ENCODE measurements around the gene ZBTB9.

DNA sequence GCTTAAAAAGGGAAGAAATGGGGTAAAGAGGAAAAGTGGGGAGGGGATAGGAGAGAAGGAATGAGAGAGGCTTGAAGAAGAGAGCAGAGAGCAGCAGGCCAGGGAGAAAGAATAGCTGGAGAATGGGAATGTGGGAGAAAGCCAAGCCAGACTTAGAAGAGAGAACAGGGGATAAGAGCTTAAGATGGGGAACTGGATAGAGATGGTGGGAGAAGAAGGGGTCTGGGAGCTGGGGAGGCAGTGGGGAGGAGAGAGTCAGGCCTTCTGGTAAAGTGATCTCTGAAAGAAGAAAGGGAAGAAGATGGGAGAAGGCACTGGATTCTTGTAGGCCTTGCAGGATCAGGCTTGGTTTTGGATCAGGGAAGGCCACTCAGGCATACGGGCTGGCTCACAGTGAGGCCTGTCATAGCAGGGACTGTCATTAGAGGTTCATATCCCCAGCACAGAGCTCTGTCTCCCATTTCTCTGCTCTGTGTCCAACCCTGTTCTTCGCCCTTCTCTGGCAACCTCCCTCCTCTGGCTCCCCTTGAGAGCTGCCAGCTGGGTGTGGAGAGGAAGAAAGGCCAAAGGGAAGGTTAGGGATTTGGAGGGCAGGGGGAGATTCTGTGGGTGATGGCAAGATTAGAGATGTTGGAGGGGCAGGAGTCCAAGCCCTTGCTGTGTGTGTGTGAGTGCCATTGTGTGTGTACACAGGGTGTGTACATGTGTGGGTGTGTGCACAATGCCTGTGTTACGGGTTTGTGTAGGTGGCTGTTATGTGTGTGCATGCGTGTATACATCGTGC is 25.2 kb upstream of the ZBTB9 start:
- TF ChIP-seq EZH2 (IDR thresholded peaks at IDR 0.05; ENCODE audit: borderline replicate concordance, low read depth, low read length, poor library complexity, severe bottlenecking), result no peak
- no peak for TF ChIP-seq CTCF (conservative IDR thresholded peaks at IDR 0.05; ENCODE audit: low read depth, low read length)
